Stimulated activated CD8-positive, alpha-beta memory T cell treated with anti-CD3 and anti-CD28 coated beads, Interleukin-7, amount 100 ng/mL, for 1 hour (primary cell): Measurements from ENCODE around the gene NADK.

Experiments
- DNase-seq, 2 donors: peaks; one replicate each; pipeline ENCODE4 v3.0.0-alpha.2; 2020; ENCODE audit warnings: low read depth in 2 of 2

Gene NADK

GRCh38 chr1:1777950-1778662 is at the start of gene NADK:
Gene NADK (minus strand): TSS chr1:1778470. CDS start chr1:1765406, 13,064 bp downstream.
- DNase-seq, result peak; percentile 46 to 52

- no peak for DNase-seq
Observed at GRCh38 chr1:1827089-1827848, 49.0 kb upstream of the NADK start.

GRCh38 chr1:1826356-1827088 is 48.3 kb upstream of the NADK start:
- no peak for DNase-seq

- no peak for DNase-seq
Observed at GRCh38 chr1:1825217-1825616, 46.9 kb upstream of the NADK start.

GRCh38 chr1:1819762-1820161 is 41.5 kb upstream of the NADK start:
- no peak for DNase-seq

- no peak for DNase-seq
Observed at GRCh38 chr1:1817221-1817620, 39.0 kb upstream of the NADK start.

GRCh38 chr1:1815606-1816281 is 37.5 kb upstream of the NADK start:
- DNase-seq, result no peak

GRCh38 chr1:1809489-1809888 is 31.2 kb upstream of the NADK start:
- no peak for DNase-seq

- DNase-seq, result no peak
Observed at GRCh38 chr1:1808206-1808605, 29.9 kb upstream of the NADK start.

- DNase-seq, result no peak
Observed at GRCh38 chr1:1806890-1807289, 28.6 kb upstream of the NADK start.

- no peak for DNase-seq
Observed at GRCh38 chr1:1804301-1804700, 26.0 kb upstream of the NADK start.

- DNase-seq, result no peak
Observed at GRCh38 chr1:1802871-1803270, 24.6 kb upstream of the NADK start.

GRCh38 chr1:1799716-1800115 is 21.4 kb upstream of the NADK start:
- DNase-seq, result no peak

- DNase-seq, result no peak
Observed at GRCh38 chr1:1797731-1798341, 19.6 kb upstream of the NADK start.

GRCh38 chr1:1796466-1796865 is 18.2 kb upstream of the NADK start:
- DNase-seq, result no peak

GRCh38 chr1:1794999-1795398 is 16.7 kb upstream of the NADK start:
- no peak for DNase-seq

- no peak for DNase-seq
Observed at GRCh38 chr1:1793481-1794244, 15.4 kb upstream of the NADK start.

- DNase-seq, result no peak
Observed at GRCh38 chr1:1788646-1789431, 10.6 kb upstream of the NADK start.

- DNase-seq, result no peak
Observed at GRCh38 chr1:1788136-1788535, 9.9 kb upstream of the NADK start.
